Esophagus squamous epithelium (tissue), 5 donors: ENCODE results near the gene TAF9B. TPM values are rescaled to one million over a fixed set of nuclear protein-coding genes. Genes with fewer than 3 reads are reported as not detected.
"Not testable (repeated sequence)": the region's sequence is repeated elsewhere in the genome, so short reads cannot be mapped to it uniquely, and the experiment has no call there.

Experiments used
- DNase-seq: peaks from one replicate; lab custom pipeline; 2025; lab: John Stamatoyannopoulos, UW
- H3K27ac ChIP-seq, 4 donors: fragments of 200-600 bp; sonication (generic); one replicate each; pipeline ENCODE4 v1.5.1; 2016 to 2019; ENCODE audit warnings: mild to moderate bottlenecking in 1 of 4
- H3K27me3 ChIP-seq, 4 donors: fragments of 200-600 bp; sonication (generic); 1 replicate in 3 of 4; 2 replicates in 1 of 4; pipeline versions ENCODE4 v1.5.1 to v1.6.0; 2017 to 2021; ENCODE audit warnings: antibody characterized with exemption in 1 of 4
- H3K36me3 ChIP-seq, 3 donors: fragments of 200-600 bp; sonication (generic); one replicate each; pipeline ENCODE4 v1.5.1; 2016 to 2019
- H3K4me1 ChIP-seq, 3 donors: fragments of 200-600 bp; sonication (generic); one replicate each; pipeline ENCODE4 v1.5.1; 2017 to 2019
- H3K4me3 ChIP-seq, 4 donors: fragments of 200-600 bp; sonication (generic); 1 replicate in 3 of 4; 2 replicates in 1 of 4; pipeline ENCODE4 v1.5.1; 2016 to 2019; ENCODE audit warnings: mild to moderate bottlenecking in 2 of 4, moderate library complexity in 1 of 4
- H3K9me3 ChIP-seq, 3 donors: fragments of 200-600 bp; sonication (generic); one replicate each; pipeline ENCODE4 v1.5.1; 2016 to 2019
- POLR2A ChIP-seq, 4 donors: fragments of 450-650 bp; IDR thresholded peaks; one replicate each; pipeline ENCODE4 v1.6.1; 2017; ENCODE audit warnings: antibody characterized with exemption in 4 of 4, mild to moderate bottlenecking in 4 of 4, moderate library complexity in 3 of 4
- WGBS, 2 donors: methylation state at CpG; one replicate each; pipeline ENCODE4 v1.1.5; 2018; 5-methylcytosine and 5-hydroxymethylcytosine counted together
- intact Hi-C: fragments of 100-400 bp; cut with DNase I; formaldehyde crosslinking; loops from one replicate; pipeline ENCODE4 v1.15.0; 2022
- total RNA-seq, 4 donors: library from RNA; depleted of rRNA; stranded (reverse); fragments of >200 nt; gene quantifications; one replicate each; pipeline ENCODE4 v1.1.0, GENCODE V29; 2016
- TF ChIP-seq, protein P1 (sequence below), 6 experiments: fragments of 450-650 bp in 4 of 6; fragments of 200-600 bp in 2 of 6; sonication (generic) in 2 of 6; IDR thresholded peaks; one replicate each; pipeline ENCODE4 v1.5.1; 2016 to 2019; ENCODE audit warnings: antibody characterized with exemption in 6 of 6, mild to moderate bottlenecking in 4 of 6, moderate library complexity in 4 of 6
- donor health status: DM: yes; HTN: yes; CAD: no.

TAF9B gene
- total RNA-seq, 4 donors from 2014 or later: 6.6 to 25.2 (median 16.5) TPM

DNA sequence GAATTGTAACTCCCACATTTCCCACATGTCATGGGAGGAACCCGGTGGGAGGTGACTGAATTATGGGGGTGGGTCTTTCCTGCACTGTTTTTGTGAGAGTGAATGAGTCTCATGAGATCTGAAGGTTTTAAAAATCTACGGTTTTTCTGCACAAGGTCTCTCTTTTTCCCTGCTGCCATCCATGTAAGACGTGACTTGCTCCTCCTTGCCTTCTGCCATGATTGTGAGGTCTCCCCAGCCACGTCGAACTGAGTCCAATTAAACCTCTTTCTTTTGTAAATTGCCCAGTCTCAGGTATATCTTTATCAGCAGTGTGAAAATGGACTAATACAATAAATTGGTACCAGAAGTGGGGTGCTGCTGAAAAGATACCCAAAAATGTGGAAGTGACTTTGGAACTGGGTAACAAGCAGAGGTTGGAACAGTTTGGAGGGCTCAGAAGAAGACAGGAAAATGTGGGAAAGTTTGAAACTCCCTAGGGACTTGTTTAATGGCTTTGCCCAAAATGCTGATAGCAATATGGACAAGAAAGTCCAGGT, 7.6 kb upstream of the TAF9B start:
- DNase-seq, intact Hi-C loops, H3K4me3 ChIP-seq, H3K36me3 ChIP-seq, H3K27ac ChIP-seq, H3K27me3 ChIP-seq, H3K4me1 ChIP-seq: not testable (repeated sequence)
- peaks cover 0 to 18% (median 10%) of the 10 kb centered on the region in 3 donors for H3K9me3 ChIP-seq
- 86 to 90% methylated on average over 2 to 5 of the region's 5 CpGs for WGBS, 2 donors

DNA sequence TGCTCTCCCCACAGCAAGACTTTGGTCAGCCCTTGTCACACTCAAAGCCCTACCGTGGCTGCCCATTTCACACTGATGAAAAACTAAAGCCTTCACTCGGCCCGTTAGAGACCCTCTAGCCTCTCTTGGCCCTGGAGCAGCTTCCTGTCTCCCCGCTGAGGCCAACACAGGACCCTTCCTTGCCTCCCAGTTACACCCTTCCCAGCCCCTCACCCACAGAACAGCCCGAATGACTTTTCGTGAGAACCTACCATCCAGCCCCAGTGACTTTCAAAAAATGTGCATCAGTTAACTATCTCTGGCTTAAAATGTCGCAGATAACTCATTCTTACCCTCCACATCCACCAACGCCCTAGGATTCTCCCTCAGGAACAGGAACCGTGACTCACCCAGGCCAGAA, 756 bp upstream of the TAF9B start:
- H3K27me3 ChIP-seq: no peaks in the 10 kb centered on the region
- TF ChIP-seq, protein P1, sequence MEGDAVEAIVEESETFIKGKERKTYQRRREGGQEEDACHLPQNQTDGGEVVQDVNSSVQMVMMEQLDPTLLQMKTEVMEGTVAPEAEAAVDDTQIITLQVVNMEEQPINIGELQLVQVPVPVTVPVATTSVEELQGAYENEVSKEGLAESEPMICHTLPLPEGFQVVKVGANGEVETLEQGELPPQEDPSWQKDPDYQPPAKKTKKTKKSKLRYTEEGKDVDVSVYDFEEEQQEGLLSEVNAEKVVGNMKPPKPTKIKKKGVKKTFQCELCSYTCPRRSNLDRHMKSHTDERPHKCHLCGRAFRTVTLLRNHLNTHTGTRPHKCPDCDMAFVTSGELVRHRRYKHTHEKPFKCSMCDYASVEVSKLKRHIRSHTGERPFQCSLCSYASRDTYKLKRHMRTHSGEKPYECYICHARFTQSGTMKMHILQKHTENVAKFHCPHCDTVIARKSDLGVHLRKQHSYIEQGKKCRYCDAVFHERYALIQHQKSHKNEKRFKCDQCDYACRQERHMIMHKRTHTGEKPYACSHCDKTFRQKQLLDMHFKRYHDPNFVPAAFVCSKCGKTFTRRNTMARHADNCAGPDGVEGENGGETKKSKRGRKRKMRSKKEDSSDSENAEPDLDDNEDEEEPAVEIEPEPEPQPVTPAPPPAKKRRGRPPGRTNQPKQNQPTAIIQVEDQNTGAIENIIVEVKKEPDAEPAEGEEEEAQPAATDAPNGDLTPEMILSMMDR (IDR thresholded peaks at IDR 0.05): no peak
- TF ChIP-seq POLR2A (IDR thresholded peaks at IDR 0.05): no peak
- DNase-seq: no peak
- 83 to 87% methylated on average over 8 to 9 of the region's 9 CpGs for WGBS, 2 donors
- H3K4me3 ChIP-seq: no peak overlapping the region
- peaks cover 0 to 8% (median 0%) of the 10 kb centered on the region in 3 donors for H3K4me1 ChIP-seq
- no peaks in the 10 kb centered on the region for H3K36me3 ChIP-seq
- intact Hi-C loops: no loop called here
- no peaks in the 10 kb centered on the region for H3K9me3 ChIP-seq
- H3K27ac ChIP-seq: no peak overlapping the region

DNA sequence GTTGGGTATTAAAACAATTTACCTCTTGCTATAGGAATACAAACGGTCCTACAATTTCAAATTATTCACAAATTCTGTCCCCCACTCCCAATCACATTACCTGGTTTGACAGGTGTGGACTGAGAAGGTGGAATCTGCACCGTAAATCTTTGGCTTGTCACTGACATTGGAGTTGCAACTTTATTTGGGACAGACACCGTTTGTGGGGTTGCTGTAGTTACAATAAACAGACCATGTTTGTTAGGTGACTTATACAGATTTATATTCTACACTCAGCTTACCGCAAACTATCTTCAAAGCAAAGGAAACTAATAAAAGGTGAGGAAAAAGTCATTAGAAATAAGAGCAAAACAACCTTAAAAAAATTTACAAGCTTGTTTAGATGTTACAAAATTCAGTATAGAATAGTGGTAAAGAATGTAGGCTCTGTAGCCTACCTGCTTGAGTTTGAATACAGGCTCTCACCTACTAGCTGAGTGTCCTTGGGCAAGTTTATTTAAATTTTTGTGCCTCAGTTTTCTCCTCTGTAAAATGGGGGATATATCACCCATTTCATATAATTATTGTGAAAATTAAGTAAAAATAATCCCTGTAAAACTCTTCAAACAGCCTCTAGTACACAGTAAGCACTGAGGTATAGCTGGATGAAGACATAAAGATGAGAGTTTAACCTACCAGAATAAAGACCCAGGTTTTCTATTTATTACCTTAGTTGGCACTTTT, 6.1 kb downstream of the TAF9B start:
- peaks cover 0 to 2% (median 0%) of the 10 kb centered on the region in 3 donors for H3K4me1 ChIP-seq
- no peaks in the 10 kb centered on the region for H3K27me3 ChIP-seq
- TF ChIP-seq, protein P1 (IDR thresholded peaks at IDR 0.05): no peak
- no peak for TF ChIP-seq POLR2A (IDR thresholded peaks at IDR 0.05)
- no peaks in the 10 kb centered on the region for H3K9me3 ChIP-seq
- no peak overlapping the region for H3K27ac ChIP-seq
- DNase-seq: no peak
- peaks cover 0 to 29% (median 0%) of the 10 kb centered on the region in 3 donors for H3K36me3 ChIP-seq
- 72 to 90% methylated on average over 1 to 4 of the region's 4 CpGs for WGBS, 2 donors
- intact Hi-C loops: no loop called here
- no peak overlapping the region for H3K4me3 ChIP-seq

DNA sequence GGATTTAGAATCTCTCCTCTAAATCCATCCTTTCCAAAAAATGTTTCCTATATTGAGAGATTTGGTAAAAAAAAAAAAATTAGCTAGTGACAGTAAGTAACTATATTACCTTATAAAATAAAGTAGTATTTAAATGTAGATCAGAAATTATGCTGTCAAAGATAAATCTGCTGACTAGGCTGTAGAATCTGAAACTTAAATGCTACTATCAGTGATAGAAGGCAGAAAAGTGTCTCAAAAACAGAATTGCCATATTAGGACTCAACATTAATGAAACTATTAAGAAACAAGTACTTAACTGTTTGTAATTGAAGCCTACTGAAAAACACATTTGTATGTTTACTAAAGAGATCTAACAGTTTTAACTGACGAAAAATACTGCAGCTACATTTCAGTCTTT, 8.3 kb downstream of the TAF9B start:
- intact Hi-C loops: no loop called here
- Histone ChIP-seq H3K4me3 (no peak overlapping the region), H3K27ac (no peak overlapping the region), H3K4me1 (no peaks in the 10 kb centered on the region), H3K9me3 (no peaks in the 10 kb centered on the region), H3K36me3 (peaks cover 0 to 52% (median 0%) of the 10 kb centered on the region in 3 donors), H3K27me3 (no peaks in the 10 kb centered on the region)
- TF ChIP-seq, protein P1 (IDR thresholded peaks at IDR 0.05): no peak
- no peak for TF ChIP-seq POLR2A (IDR thresholded peaks at IDR 0.05)
- DNase-seq: no peak
- 62 to 89% methylated on average over 1 of the region's 1 CpG for WGBS, 2 donors

- no peak for TF ChIP-seq POLR2A (IDR thresholded peaks at IDR 0.05)
- TF ChIP-seq, protein P1 (IDR thresholded peaks at IDR 0.05): no peak
- Histone ChIP-seq H3K36me3 (peaks cover 0 to 59% (median 0%) of the 10 kb centered on the region in 3 donors), H3K9me3 (no peaks in the 10 kb centered on the region), H3K27me3 (no peaks in the 10 kb centered on the region), H3K4me3 (no peak overlapping the region), H3K27ac (no peak overlapping the region), H3K4me1 (no peaks in the 10 kb centered on the region)
- 82 to 88% methylated on average over 1 of the region's 1 CpG for WGBS, 2 donors
- DNase-seq: no peak
- intact Hi-C loops: no loop called here
Observed at GRCh38 chrX:78130396-78130795, 9.1 kb downstream of the TAF9B start.
